ENCODE results near the gene ESYT2.

DNA sequence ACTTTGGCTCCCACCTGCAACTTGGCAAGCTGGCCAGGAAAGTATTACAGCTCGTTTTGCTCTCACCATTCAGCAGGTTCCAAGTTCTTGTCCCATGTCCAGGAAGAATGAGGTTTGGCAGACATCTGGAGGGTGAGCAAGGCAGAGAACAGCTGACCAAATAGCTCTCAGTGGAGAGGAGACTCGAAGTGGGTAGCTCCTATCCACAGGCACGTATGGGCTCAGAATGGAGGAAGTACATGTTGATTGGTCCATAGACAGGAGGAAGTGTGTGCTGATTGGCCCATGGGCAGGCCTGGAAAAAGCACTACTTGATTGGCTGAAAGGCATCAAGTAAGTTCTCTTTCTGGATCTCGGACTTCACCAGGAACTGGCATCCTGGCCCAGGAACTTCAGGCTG lies 121.7 kb downstream of the ESYT2 start:
- TF ChIP-seq GATA2 (IDR thresholded peaks at IDR 0.05; ENCODE audit: low read depth, low read length) (no peak), GATA3 (IDR thresholded peaks at IDR 0.05; ENCODE audit: low read depth, low read length) (no peak)

All from SH-SY5Y (cell line).